Activated CD4-positive, CD25-positive, alpha-beta regulatory T cell treated with anti-CD3 and anti-CD28 coated beads, Interleukin-2, amount 50 U/mL, for 72 hours (primary cell): ENCODE measurements around the gene PNLDC1.
"Not testable (repeated sequence)": the region's sequence is repeated elsewhere in the genome, so short reads cannot be mapped to it uniquely, and the experiment has no call there.

Experiments used
- DNase-seq: peaks from one replicate; pipeline ENCODE4 v3.0.0; 2021

Gene PNLDC1

DNA sequence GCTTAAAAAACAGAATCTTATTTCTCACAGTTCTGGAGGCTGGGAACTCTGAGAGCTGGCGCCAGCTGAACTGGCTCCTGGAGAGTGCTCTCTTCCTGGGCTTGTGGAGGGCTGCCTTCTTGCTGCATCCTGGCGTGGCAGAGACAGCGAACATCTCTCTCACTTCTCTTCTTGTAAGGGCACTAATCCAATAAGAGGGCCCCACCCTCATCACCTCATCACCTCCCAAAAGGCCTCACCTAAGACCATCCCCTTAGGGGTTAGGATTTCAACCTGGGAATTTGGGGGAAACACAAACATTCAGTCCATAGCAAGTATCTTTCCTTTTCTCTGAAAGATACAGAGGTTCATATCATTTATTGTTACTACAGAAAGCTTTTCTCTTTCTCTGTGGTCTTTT lies 23.9 kb downstream of the PNLDC1 start:
- DNase-seq: no peak

DNA sequence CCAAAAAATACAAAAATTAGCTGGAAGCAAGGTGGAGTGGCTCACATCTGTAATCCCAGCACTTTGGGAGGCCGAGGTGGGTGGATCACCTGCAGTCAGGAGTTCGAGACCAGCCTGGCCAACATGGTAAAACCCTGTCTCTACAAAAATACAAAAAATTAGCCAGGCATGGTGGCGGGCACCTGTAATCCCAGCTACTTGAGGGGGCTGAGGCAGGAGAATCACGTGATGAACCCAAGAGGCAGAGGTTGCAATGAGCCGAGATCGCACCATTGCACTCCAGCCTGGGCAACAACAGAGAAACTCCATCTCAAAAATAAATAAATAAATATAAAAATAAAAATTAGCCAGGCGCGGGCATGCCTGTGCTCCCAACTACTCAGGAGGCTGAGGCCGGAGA lies 24.6 kb downstream of the PNLDC1 start:
- DNase-seq: not testable (repeated sequence)

DNA sequence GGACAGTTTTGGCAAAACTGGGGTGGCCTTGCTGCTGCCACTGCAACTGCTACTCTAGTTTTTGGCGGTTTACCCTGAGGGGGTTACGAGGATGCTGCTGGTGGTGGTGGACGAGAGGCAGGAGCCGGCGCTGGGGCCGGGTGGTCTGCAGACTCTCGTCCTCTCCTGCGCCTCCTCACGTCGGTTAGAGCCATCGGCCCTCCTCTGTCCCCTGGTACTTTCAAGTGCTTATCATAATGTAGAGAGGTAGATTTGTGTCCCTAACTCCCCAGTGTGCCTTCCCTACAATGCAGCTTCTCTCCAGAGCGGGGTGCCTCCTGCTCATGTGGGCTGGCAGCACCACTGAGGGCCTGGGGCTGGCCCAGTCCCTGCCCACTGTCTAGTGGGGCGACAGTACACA lies 25.9 kb downstream of the PNLDC1 start:
- no peak for DNase-seq

DNA sequence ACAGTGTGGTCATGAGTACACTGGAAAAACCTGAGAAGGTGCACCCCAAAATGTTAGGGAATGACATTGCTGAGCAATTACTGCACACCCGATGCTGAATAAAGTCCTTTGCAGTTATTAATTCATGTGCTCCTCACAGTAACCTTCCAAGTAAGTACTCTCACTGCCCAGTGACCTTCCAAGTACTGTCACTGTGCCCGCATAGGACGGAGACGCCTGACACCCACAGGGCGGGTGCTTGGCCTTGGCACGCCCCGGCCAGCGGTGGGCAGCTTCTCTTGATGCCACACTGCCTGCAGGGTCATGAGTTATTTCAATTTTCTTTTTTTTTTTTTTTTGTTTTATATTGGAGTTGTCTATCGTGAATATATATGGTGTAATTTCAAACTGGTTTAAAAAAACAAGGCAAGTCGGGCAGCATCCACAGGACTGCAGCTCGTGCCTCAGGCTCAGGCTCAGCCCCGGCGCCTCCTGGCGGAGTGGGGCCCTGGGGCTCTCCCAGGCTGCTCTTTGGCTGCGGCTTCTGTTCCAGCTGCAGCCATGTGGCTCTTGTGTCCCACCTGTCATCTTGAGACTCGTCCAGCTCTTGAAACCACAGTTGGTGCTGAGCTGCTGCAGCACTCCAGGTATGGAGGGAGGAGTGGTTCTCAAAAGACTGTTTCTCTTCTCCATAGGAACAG lies 27.0 kb downstream of the PNLDC1 start:
- DNase-seq: no peak

DNA sequence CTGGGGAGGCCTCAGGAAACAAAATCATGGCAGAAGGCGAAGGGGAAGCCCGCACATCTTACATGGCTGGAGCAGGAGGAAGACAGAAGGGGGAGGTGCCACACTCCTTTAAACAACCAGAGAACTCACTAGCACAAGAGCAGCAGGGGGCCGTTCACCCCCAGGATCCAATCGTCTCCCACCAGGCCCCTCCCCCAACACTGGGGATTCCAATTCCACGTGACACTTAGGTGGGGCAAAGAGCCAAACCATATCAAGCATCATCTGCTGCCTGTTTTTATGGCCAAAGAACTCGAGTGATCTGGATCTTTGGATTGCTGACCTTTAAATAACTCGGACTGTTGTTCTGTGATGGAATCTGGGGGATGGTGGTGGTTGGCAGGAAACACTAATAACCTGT lies 28.0 kb downstream of the PNLDC1 start:
- no peak for DNase-seq

DNA sequence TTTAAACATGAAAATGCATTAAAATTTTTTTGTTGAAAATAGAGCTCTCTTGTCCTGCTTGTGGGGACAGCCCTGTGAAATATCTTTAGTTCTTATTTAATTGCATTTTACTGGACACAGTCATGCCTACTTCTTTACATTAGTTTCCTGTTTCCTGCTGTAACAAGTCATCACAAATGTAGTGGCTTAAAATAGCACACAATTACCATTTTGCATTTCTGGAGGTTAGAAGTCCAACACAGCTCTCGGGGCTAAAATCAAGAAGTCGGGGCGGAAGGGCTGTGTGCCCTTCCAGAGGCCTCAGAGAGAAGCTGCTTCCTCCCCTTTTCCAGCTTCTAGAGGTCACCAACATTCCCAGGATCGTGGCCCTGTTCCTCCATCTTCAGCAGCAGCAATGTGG lies 29.4 kb downstream of the PNLDC1 start:
- no peak for DNase-seq

DNA sequence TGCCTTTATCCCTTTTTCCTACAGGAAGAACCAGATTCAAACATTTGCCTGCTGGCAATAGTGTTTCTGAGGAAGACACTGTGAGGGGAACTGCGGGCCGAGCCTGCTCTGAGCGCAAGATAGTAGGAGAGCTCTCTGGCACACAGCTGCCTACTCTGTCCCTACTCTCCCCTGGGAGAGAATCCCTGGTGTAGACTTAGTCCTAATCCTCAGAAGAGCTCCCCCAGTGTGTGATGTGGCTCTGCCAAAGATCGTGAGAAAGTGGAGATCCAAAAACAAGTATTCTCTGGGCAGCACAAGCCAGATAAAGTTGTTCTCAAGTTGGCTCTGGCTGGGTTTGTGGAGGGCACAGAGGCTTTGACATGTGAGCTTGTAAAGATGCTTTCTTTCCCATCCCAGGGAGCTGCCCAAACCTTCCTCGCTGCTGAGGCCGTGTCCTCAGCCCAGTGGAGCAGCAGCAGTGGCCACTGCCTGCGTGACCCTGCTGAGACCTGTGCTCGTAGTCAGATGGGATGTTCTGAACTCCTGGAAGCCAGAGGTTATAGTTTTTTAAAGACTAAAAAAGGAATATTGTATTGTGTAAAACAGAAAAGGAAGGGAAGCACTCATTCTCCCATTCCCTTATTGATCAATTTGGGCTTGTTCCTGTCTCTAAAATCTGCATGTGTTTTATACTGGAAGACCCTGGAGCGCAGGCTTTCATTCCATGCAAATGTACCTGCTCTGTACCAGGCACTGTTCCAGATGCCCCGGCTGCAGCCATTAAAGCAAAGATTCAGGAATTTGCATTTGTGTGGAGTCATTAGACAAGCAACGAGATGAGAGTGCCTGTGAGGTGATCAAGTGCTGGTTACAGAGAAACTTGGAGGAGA lies 30.7 kb downstream of the PNLDC1 start:
- DNase-seq: no peak

DNA sequence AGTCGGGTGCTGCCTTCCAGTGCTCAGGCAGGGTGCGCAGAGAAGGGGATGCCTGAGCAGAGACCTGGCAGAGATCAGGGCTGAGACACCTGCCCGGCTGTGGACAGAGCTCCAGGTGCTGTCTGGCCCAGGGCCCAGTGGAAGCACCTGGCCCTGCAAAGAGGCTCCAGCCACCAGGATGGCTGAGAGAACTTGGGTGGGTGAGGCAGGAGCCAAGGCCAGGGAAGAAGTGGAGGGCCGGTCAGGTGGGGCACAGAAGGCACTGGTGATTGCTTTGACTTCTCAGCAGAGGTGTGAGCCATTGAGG lies 31.2 kb downstream of the PNLDC1 start:
- DNase-seq: no peak

DNA sequence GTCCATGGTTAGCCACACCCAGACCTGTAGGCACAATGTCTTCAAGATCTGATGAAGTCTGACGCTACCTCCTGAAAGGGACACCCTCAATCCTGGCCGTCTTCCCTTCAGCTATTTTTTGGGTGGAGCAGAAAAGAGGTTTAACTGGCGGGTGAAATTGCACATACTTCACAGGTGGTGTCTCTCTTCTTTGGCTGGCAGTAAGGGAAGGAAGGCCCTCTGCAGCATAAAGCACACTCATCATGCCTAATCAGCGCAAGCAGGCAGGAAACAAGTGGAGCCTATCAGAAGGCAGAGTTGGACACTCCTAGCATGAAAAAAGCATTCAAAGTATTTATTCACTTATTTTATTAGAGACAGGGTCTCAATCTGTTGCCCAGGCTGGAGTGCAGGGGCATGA lies 32.9 kb downstream of the PNLDC1 start:
- DNase-seq: no peak

DNA sequence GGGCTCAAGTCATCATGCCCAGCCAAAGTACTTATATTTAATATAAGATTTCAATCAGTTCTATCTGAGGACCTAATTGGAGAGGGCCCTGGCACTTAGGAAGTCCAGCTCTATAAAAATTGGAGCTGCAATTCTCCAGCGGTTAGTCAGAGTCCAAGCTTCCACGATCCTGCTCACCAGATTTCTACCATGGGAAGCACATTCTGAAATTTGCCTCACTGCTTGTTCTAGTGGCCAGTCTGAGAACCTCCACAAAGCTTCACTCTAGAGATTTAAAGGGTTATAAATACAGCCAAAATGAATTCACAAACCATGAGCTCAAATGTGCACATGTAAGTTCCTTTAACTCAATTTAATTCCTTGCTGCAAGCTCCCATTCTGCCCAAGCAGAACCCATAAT lies 33.5 kb downstream of the PNLDC1 start:
- no peak for DNase-seq

DNA sequence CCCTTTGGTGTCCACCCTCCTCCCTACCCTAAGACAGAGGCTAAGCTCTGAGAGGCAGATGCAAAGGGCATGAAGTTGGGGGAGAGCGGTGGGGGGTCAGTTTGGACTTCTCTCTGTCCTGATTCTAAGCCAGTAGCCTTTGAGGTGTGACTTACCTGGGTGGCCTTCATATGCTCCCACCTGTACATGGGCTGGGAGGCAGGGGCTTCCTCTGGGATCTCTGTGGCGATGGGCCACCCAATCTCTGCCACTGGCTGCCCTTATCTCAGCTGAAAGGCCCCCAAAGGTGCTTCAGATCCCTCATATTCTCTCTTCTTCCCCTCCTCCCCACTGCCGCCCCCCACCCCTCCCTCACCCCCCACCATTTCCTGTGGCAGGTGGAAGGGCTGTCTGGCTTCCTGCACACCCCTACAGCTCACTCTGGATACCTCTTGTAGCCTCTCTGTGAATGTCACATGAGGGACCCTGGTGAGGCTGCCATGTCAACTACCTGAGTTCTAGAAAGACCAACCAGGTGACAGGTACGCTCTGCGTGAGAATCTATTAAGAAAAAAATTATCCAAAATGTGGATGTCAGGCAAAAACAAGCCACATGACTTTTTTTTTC lies 34.0 kb downstream of the PNLDC1 start:
- DNase-seq: no peak

DNA sequence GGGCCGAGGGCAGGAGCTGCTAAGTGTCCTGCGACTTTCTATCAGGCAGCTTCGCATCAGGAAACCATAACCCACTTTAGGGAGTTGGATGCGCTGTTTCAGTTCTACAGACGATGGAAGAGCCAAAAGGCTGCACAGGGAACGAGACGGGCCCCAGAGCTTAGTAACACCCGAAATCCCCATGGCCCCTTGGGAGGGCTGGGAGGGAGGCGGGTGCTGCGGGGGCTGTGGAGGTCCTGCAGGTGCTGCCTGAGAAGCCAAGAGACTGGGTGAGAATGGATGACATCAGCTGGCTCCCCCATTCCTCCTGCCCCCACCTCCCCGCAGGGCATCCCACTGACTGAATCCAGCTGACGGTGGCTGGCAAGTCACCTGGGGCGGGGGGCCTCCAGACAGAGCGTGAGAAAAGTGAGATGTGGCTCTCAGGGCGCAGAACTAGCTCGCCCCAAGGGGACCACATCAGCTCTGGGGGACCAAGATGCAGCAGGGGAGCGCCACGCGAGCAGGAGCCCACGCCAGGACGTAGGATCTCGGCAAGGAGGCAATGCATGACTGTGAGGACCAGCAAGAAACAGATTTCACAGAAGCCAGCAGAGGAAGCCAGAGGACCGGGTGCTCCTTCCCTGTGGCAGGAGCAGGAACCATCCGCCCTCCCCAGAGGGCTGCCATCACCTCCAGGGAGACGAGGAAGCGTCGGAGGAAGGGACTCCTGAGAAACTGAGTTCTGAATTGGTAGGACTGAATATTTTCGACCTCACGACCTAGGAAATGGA lies 36.8 kb downstream of the PNLDC1 start:
- no peak for DNase-seq

DNA sequence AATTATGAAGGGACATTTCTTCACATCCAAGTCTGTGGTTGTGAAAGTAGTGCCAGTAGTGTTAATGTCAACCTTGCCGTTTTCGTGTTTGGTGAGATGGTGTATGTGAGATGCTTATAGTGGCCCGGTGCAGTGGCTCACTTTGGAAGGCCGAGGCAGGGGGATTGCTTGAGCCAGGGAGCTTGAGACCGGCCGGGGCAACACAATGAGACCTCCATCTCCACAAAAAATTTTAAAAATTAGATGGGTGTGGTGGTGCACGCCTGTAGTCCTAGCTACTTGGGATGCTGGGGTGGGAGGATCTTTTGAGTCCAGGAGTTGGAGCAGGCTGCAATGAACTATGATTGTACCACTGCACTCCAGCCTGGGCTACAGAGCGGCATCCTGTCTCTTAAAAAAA lies 37.4 kb downstream of the PNLDC1 start:
- DNase-seq: no peak

DNA sequence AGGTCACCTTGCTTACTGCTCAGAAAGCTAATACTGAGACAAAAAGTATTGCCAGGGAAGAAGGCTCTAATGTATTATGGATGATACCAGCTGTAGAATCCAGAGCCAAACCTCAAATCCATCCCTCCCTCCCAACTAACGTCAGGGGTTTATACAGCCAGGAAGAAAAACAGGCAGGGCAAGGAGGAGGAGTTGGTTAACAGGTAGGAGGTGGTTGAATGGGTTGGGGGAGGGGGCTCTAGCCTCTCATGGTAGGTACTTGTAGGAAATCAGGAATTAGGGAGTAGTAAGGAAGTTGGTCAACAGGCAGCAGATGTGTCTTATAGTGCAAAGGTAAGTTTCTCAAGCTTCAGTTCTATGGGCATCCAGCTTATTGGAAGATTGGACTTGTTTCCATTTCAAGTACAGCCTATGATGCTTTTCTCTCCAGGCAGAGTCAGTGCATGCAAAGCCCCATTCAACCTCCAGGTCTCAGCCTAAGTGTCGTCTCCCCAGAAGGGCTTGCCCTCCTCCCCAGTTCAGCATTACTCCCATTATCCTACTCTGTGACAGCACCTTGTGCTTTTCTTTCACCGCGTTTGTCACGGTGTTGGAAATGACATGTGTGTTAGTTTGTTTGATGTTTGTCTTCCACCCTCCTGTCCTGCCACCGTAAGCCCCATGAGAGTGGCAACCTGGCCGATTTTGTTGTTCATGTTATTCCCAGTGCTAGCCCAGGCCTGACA lies 38.1 kb downstream of the PNLDC1 start:
- DNase-seq: no peak

DNA sequence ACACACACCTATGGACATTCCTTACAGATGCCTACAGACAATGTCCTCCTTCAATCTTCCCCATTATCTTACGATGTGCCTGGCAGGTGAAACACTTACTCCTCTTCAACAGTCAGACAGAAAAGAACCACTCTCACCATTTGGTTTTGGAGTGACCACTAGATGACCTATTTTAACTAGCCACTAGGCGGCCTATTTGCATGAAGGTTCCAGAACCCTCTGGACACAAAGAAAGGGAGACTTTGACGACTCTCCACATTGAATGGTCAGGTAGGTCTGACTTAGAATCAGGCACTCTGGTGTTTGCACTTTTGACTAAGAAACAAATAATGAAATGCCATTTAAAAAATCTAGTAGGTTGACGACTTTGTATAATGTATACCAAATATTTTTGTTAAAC lies 42.0 kb downstream of the PNLDC1 start:
- DNase-seq: no peak

DNA sequence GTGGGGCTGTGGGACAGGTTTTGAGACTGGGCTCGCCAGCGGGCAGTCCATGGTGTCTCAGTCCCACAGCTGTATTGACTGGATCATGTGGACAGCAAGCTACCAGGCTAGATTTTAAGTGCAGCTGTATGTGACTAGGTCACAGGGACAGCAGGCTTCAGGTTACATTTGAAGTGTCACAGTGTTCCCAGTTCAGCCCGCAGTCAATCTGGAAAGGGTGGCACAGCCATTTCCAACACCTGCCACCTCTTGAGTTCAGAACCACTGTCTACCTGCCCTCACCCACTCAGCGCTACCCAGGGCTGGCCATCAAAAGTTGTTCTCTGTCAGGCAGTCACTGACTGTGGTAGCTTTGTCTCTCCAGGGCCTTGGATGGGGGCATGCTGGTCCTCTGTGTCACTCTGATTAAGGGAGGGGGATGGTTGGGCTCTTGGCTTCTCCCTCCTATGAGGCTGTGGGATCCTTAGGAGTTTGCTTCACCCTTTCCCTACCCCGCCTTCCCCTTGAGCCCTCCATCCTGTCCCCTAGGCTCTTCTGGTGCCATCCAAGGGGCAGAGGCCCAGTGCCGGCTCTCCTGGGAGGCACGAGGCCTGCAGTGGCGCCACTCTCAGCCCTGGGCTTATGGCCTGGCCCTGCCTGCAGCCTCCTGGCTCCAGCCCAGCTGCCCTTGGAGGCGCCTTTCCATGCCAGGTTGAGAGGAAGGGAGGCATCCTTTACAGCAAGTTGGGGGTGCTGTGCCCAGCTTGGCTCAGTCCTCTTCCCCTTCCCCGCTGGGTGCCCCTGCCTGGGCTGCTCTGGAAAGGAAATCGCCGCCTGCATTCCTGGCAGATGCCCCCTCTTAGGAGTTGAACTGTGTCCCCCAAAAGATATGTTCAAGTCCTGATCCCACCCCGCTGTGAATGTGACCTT lies 44.9 kb downstream of the PNLDC1 start:
- DNase-seq: no peak

DNA sequence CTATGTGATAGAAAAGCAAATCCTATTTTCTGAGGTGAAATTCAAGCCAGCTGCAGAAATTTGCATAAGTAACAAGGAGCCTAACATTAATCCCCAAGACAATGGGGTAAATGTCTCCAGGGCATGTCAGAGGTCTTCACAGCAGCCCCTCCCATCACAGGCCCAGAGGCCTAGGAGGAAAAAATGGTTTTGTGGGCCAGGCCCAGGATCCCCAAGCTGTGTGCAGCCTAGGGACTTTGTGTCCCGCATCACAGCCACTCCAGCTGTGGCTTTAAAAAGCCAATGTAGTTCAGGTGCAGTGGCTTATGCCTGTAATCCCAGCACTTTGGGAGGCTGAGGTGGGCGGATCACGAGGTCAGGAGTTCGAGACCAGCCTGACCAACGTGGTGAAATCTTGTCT lies 48.5 kb downstream of the PNLDC1 start:
- not testable (repeated sequence) for DNase-seq

DNA sequence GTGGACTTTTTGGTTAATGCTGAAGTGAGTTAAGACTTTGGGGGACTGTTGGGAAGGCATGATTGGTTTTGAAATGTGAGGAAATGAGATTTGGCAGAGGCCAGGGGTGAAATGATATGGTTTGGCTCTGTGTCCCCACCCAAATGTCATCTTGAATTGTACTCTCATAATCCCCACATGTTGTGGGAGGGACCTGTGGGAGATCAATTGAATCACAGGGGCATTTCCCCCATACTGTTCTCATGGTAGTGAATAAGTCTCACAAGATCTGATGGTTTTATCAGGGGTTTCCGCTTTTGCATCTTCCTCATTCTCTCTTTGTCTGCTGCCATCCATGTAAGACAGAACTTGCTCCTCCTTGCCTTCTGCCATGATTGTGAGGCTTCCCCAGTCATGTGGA lies 49.8 kb downstream of the PNLDC1 start:
- DNase-seq: not testable (repeated sequence)

DNA sequence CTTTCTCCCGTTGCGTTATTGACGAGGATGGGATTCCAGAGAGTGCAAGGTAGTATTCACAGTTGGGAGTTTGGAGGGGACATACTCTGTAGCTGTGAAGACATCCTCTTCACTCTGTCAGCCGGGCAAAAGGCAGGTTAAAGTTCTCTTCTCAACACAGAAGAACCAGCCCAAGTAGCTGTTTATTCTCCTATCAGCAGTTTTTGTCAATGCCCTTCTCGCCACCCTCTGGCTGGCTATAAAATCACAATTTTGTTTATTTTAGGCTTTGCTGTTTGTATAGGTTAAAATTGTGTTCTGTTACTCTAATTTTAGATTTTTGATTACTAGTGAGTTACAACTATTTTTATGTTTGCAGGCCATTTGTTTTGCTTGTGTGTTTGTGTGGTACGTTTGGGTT lies 52.8 kb downstream of the PNLDC1 start:
- no peak for DNase-seq

DNA sequence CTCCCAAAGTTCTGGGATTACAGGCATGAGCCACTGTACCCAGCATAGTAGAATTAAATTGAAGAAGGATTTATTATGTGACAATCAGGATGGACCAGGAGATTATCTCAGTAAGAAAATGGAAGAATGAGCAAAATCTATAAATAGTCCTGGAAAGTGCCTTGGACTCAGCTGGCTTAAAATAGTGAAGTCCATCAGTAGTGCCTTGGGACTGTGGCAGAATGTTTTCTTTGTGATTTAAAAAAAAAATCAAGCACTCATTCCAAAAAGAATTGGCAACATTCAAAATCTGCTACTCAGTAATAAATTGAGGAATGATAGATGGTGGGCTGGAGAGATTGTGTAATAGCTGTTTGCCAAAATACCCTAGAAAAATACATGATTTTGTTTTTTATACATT lies 53.7 kb downstream of the PNLDC1 start:
- no peak for DNase-seq

DNA sequence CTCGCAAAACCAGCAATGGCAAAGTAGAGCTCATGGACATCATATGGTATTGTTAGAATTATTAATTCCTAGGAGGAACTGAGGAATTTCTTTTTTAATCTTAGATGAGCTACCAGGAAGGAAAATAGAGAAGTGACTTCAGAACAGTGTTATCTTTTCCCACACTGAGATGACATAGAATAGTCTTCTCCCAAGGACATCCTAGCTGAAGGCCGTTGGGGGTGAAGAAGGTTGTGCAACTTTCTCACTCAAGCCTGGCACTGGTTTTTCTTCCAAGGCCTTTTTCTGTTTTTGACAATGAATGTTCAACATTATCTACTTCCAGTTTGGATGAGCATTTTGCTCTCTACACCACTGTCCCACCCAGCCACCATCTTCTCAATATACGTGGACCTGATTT lies 54.9 kb downstream of the PNLDC1 start:
- no peak for DNase-seq

DNA sequence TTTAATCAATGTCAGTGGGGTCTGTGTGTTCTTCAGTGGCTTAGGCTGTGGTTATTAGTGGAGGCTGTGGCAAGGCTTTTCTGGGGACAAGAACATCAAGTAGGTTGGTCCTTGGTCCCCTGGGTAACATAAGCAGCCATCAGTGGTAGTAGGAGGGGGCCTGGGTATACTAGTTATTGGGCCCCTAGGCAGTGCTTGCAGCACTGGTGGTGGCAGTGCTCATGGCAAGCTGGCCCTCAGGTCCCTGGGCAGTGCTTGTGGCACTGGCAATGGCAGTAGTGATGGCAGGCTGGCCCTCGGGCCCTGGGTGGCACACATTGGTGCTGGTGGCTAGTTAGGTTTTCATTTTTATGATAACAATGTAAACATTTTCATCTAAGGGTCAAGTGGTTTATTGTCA lies 58.2 kb downstream of the PNLDC1 start:
- DNase-seq: no peak
